ENCODE measurements around the gene NOX3. TPM values are rescaled to one million over a fixed set of nuclear protein-coding genes. Genes with fewer than 3 reads are reported as not detected.
A peak's percentile ranks its signal among the peaks of the same experiment; 100 is the strongest.

Gene NOX3
- total RNA-seq, 1 donor = not detected

- DNase-seq (ENCODE audit: insufficient read length, low spot score, missing footprints) = peak; percentile 78
- Histone ChIP-seq H2AFZ (ENCODE audit: low read length) (peak overlapping the region; percentile 52), H3K4me3 (ENCODE audit: insufficient read depth, low read length) (no peak overlapping the region), H3K27ac (ENCODE audit: low read depth, low read length) (no peak overlapping the region), H3K9me3 (ENCODE audit: low read depth, low read length) (no peaks in the 10 kb centered on the region), H3K79me2 (ENCODE audit: insufficient read depth, low read length) (no peaks in the 10 kb centered on the region), H4K20me1 (ENCODE audit: insufficient read depth, low read length) (no peaks in the 10 kb centered on the region), H3K36me3 (ENCODE audit: insufficient read depth, low read length) (no peaks in the 10 kb centered on the region), H3K27me3 (ENCODE audit: insufficient read depth, low read length) (no peaks in the 10 kb centered on the region), H3K4me2 (ENCODE audit: insufficient read depth, low read length) (peak overlapping the region; percentile 35), H3K4me1 (ENCODE audit: insufficient read depth, low read length) (peaks cover 9% of the 10 kb centered on the region)
- TF ChIP-seq CTCF (IDR thresholded peaks at IDR 0.05; ENCODE audit: extremely low read depth, low read depth, low read length) = no peak
Measured at GRCh38 chr6:155448668-155449449, 6.8 kb downstream of the NOX3 start.

- TF ChIP-seq CTCF (IDR thresholded peaks at IDR 0.05; ENCODE audit: extremely low read depth, low read depth, low read length) = no peak
- H3K4me1 ChIP-seq (ENCODE audit: insufficient read depth, low read length) = peaks cover 9% of the 10 kb centered on the region
- no peak overlapping the region for H3K27ac ChIP-seq (ENCODE audit: low read depth, low read length)
Measured at GRCh38 chr6:155447949-155448348, 7.7 kb downstream of the NOX3 start.

GRCh38 chr6:155444952-155445903 is 10.4 kb downstream of the NOX3 start:
- TF ChIP-seq CTCF (IDR thresholded peaks at IDR 0.05; ENCODE audit: extremely low read depth, low read depth, low read length) = no peak
- Histone ChIP-seq H3K4me2 (ENCODE audit: insufficient read depth, low read length) (no peak overlapping the region), H3K36me3 (ENCODE audit: insufficient read depth, low read length) (no peaks in the 10 kb centered on the region), H3K9me3 (ENCODE audit: low read depth, low read length) (no peaks in the 10 kb centered on the region), H3K79me2 (ENCODE audit: insufficient read depth, low read length) (no peaks in the 10 kb centered on the region), H3K4me1 (ENCODE audit: insufficient read depth, low read length) (peaks cover 9% of the 10 kb centered on the region), H3K27me3 (ENCODE audit: insufficient read depth, low read length) (no peaks in the 10 kb centered on the region), H3K27ac (ENCODE audit: low read depth, low read length) (no peak overlapping the region), H3K4me3 (ENCODE audit: insufficient read depth, low read length) (no peak overlapping the region), H4K20me1 (ENCODE audit: insufficient read depth, low read length) (no peaks in the 10 kb centered on the region), H2AFZ (ENCODE audit: low read length) (no peak overlapping the region)
- DNase-seq (ENCODE audit: insufficient read length, low spot score, missing footprints) = no peak

More at GRCh38 chr6:155447949-155448348, 7.7 kb downstream of the NOX3 start:
- Histone ChIP-seq H3K4me3 (ENCODE audit: insufficient read depth, low read length) (no peak overlapping the region), H3K27me3 (ENCODE audit: insufficient read depth, low read length) (no peaks in the 10 kb centered on the region), H2AFZ (ENCODE audit: low read length) (no peak overlapping the region), H3K9me3 (ENCODE audit: low read depth, low read length) (no peaks in the 10 kb centered on the region), H3K79me2 (ENCODE audit: insufficient read depth, low read length) (no peaks in the 10 kb centered on the region), H3K36me3 (ENCODE audit: insufficient read depth, low read length) (no peaks in the 10 kb centered on the region), H3K4me2 (ENCODE audit: insufficient read depth, low read length) (no peak overlapping the region), H4K20me1 (ENCODE audit: insufficient read depth, low read length) (no peaks in the 10 kb centered on the region)
- no peak for DNase-seq (ENCODE audit: insufficient read length, low spot score, missing footprints)
